ENCODE results near the gene ACYP1. TPM values are rescaled to one million over a fixed set of nuclear protein-coding genes. Genes with fewer than 3 reads are reported as not detected.

Gene ACYP1
- total and polyA plus RNA-seq, 7 donors, result 7.1 to 25.9 (median 12.1) TPM

DNA sequence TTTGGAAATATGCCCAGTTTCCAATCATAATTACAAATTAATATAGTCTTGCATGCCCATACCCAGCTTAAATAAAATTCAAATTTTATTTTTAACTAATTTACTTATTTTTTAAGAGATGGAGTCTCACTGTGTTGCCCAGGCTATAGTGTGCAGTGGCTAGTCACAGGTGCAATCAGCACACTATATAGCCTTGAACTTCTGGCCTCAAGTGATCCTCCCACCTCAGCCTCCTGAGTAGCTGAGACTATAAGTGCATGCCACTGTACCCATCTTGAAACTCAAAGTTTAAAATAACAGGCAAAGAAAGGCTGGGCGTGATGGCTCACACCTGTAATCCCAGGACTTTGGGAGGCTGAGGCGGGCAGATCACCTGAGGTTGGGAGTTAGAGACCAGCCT, 22.9 kb downstream of the ACYP1 start:
- ATAC-seq (no peak), DNase-seq (no peak)
- 98 to 99% (median 98%) methylated on average over 2 of the region's 2 CpGs for WGBS, 3 donors
- Histone ChIP-seq H3K4me1 (peaks cover 14% of the 10 kb centered on the region), H3K27me3 (ENCODE audit: insufficient read depth in 3 of 3, low read length in 2 of 3) (no peaks in the 10 kb centered on the region), H3K36me3 (ENCODE audit: insufficient read depth in 1 of 2, low read depth in 1 of 2) (peaks cover 10 to 57% of the 10 kb centered on the region in 2 donors), H3K4me3 (no peak overlapping the region), H3K9me3 (no peaks in the 10 kb centered on the region), H3K27ac (no peak overlapping the region)
- intact Hi-C loops (cut with DNase I), result no loop called here
- TF ChIP-seq, protein P1, sequence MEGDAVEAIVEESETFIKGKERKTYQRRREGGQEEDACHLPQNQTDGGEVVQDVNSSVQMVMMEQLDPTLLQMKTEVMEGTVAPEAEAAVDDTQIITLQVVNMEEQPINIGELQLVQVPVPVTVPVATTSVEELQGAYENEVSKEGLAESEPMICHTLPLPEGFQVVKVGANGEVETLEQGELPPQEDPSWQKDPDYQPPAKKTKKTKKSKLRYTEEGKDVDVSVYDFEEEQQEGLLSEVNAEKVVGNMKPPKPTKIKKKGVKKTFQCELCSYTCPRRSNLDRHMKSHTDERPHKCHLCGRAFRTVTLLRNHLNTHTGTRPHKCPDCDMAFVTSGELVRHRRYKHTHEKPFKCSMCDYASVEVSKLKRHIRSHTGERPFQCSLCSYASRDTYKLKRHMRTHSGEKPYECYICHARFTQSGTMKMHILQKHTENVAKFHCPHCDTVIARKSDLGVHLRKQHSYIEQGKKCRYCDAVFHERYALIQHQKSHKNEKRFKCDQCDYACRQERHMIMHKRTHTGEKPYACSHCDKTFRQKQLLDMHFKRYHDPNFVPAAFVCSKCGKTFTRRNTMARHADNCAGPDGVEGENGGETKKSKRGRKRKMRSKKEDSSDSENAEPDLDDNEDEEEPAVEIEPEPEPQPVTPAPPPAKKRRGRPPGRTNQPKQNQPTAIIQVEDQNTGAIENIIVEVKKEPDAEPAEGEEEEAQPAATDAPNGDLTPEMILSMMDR (IDR thresholded peaks at IDR 0.05), result no peak

DNA sequence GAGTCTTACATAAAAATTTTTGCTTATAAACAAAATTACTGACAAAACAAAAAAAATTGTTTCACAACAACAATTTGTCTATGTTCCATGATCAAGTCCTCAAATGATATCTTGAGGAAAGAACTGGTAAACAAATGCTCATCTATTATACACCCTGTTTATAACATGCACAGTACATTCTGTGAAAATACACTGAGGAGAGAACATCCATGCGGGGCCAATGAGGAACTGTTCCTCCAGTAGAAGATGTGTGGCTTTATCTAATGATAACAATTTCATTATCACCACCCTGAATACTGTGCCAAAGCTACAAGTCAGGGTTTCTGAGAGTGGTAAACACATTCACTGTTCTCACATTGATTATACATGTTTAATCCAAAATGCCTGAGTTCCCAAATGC, 23.3 kb downstream of the ACYP1 start:
- WGBS, 3 donors, result 84 to 97% (median 92%) methylated on average over 1 of the region's 1 CpG
- Histone ChIP-seq H3K4me3 (no peak overlapping the region), H3K4me1 (peaks cover 14% of the 10 kb centered on the region), H3K36me3 (ENCODE audit: insufficient read depth in 1 of 2, low read depth in 1 of 2) (peaks cover 10 to 62% of the 10 kb centered on the region in 2 donors), H3K27ac (no peak overlapping the region), H3K9me3 (no peaks in the 10 kb centered on the region), H3K27me3 (ENCODE audit: insufficient read depth in 3 of 3, low read length in 2 of 3) (no peaks in the 10 kb centered on the region)
- TF ChIP-seq, protein P1 (IDR thresholded peaks at IDR 0.05), result no peak
- intact Hi-C loops (cut with DNase I), result no loop called here
- DNase-seq, result no peak
- ATAC-seq, result no peak

DNA sequence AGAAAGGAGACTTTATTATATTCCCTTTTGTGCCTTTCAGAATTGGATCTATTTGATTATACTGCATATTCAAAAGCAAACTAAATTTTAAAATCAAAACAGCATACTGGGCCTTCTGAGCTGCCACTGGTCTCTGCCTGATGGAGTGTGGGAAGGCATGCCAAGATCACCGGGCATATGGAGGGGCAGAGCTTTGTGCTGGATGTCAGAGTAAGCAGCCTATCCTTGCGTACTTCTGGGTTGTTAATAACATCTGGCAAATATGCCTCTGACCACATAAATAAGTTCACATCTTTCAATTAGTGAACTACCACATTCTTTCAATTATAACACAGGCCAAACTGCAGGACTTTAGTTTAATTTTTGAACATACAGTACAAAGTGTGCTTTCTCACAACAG, 30.9 kb downstream of the ACYP1 start:
- H3K36me3 ChIP-seq (ENCODE audit: insufficient read depth in 1 of 2, low read depth in 1 of 2), result peaks cover 0 to 89% of the 10 kb centered on the region in 2 donors
- 92 to 96% (median 93%) methylated on average over 2 of the region's 2 CpGs for WGBS, 3 donors

DNA sequence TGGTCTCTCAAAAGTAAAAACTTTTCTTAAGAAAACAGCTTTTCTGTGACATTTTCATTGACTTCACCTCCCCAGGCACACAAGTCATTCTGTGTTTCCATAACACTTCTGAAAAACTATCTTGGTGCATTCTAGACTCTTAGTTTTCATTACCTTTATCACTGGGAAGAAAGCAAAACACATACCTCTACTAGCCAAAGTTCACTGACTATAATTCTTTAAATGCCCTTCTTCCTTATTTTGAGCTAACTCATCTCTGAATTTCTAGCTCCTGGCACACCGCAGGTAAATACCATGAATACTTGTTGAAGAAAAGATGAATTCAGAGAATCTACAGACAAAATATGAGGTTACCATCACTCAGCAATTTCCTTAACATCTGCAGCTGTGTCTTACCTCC, 33.7 kb downstream of the ACYP1 start:
- intact Hi-C loops (cut with DNase I), result no loop called here
- ATAC-seq, result no peak
- no peaks in the 10 kb centered on the region for H3K27me3 ChIP-seq (ENCODE audit: insufficient read depth in 3 of 3, low read length in 2 of 3)

More for the DNA sequence above, 30.9 kb downstream of the ACYP1 start:
- no peaks in the 10 kb centered on the region for H3K27me3 ChIP-seq (ENCODE audit: insufficient read depth in 3 of 3, low read length in 2 of 3)
- no peak overlapping the region for H3K4me3 ChIP-seq
- intact Hi-C loops (cut with DNase I), result no loop called here
- TF ChIP-seq, protein P1 (IDR thresholded peaks at IDR 0.05), result no peak
- H3K9me3 ChIP-seq, result no peaks in the 10 kb centered on the region
- ATAC-seq (no peak), DNase-seq (no peak)
- H3K4me1 ChIP-seq, result no peaks in the 10 kb centered on the region
- H3K27ac ChIP-seq, result no peak overlapping the region

More for the DNA sequence above, 33.7 kb downstream of the ACYP1 start:
- Histone ChIP-seq H3K9me3 (no peaks in the 10 kb centered on the region), H3K4me3 (no peak overlapping the region), H3K36me3 (ENCODE audit: insufficient read depth in 1 of 2, low read depth in 1 of 2) (peaks cover 4 to 88% of the 10 kb centered on the region in 2 donors), H3K4me1 (no peaks in the 10 kb centered on the region), H3K27ac (no peak overlapping the region)
- TF ChIP-seq, protein P1 (IDR thresholded peaks at IDR 0.05), result no peak
- no peak for DNase-seq
- WGBS, 3 donors, result 0% methylated on average over 1 of the region's 1 CpG
